HepG2 (cell line): Measurements from ENCODE around the gene TRIM8. TPM values are rescaled to one million over a fixed set of nuclear protein-coding genes. Genes with fewer than 3 reads are reported as not detected.
A peak's percentile ranks its signal among the peaks of the same experiment; 100 is the strongest.

ENCODE experiments used
- ATAC-seq: fragments of 200-7000 bp; cut with Tn5 transposase; 3 replicates; pipeline ENCODE4 v1.9.1; 2020; ENCODE audit warnings: mild to moderate bottlenecking, moderate library complexity
- BruUV-seq: library from RNA; stranded (reverse); fragments of 400-500 nt; replicated peaks from 2 replicates; lab custom pipeline; 2021; lab: Mats Ljungman, UMichigan
- CTCF ChIA-PET: fragments of 300-600 bp; formaldehyde crosslinking; extraction: SDS; loops from one replicate; lab custom pipeline; 2021; ENCODE audit warnings: low total read pairs, inconsistent platforms, low intra/inter-chr PET ratio; lab: Yijun Ruan, JAX
- POLR2A ChIA-PET: fragments of 350-600 bp; sonication (Branson Sonifier 250); formaldehyde crosslinking; loops from one replicate; lab custom pipeline; 2020; ENCODE audit warnings: antibody characterized with exemption, inconsistent platforms; lab: Yijun Ruan, JAX
- DNase-seq: peaks from one replicate; pipeline ENCODE4 v3.0.0-alpha.2; 2015; ENCODE audit warnings: low spot score
- FAIRE-seq: peaks from 3 replicates; lab custom pipeline; 2011; peaks lifted over from hg19 to GRCh38; lab: Jason Lieb, UNC
- H2AFZ ChIP-seq: one replicate; pipeline ENCODE4 v1.6.1; 2011; ENCODE audit warnings: low read length, inconsistent platforms
- H3K27ac ChIP-seq: fragments of 300-600 bp; 3 replicates; pipeline ENCODE4 v1.8.0; 2011; ENCODE audit warnings: mixed run types, mild to moderate bottlenecking, mixed read lengths, low read length, inconsistent platforms; ENCODE audit not compliant: insufficient read depth; ENCODE audit errors: extremely low read length
- H3K27me3 ChIP-seq, 2 experiments: fragments of 200-600 bp in 1 of 2; 2 replicates in 1 of 2; 3 replicates in 1 of 2; pipeline versions ENCODE4 v1.6.0 to v1.8.0; 2011; ENCODE audit warnings: low read length in 2 of 2, mild to moderate bottlenecking in 2 of 2, moderate library complexity in 2 of 2, inconsistent platforms in 1 of 2; ENCODE audit not compliant: insufficient read depth in 2 of 2, control insufficient read depth in 1 of 2
- H3K36me3 ChIP-seq, 2 experiments: fragments of 200-600 bp in 1 of 2; replicated peaks in 1 of 2; 2 replicates in 1 of 2; 3 replicates in 1 of 2; pipeline versions ENCODE4 v1.5.1 to v1.8.0; 2011; ENCODE audit warnings: low read length in 2 of 2, inconsistent platforms in 1 of 2; ENCODE audit not compliant: insufficient read depth in 2 of 2, control insufficient read depth in 1 of 2
- H3K4me1 ChIP-seq: 2 replicates; pipeline ENCODE4 v1.5.1; 2012; ENCODE audit warnings: low read length, inconsistent platforms; ENCODE audit not compliant: insufficient read depth
- H3K4me2 ChIP-seq: 2 replicates; pipeline ENCODE4 v1.6.0; 2011; ENCODE audit warnings: low read depth, low read length, inconsistent platforms
- H3K4me3 ChIP-seq, 3 experiments: fragments of 200-600 bp in 1 of 3; sonication (generic), shearing (Covaris generic) in 1 of 3; replicated peaks in 1 of 3; 2 replicates each; pipeline ENCODE4 v1.5.1; 2011 to 2016; ENCODE audit warnings: low read length in 3 of 3, inconsistent platforms in 2 of 3, low read depth in 2 of 3, mild to moderate bottlenecking in 2 of 3, control low read depth in 1 of 3, mixed read lengths in 1 of 3; ENCODE audit not compliant: insufficient read depth in 1 of 3
- H3K79me2 ChIP-seq: one replicate; pipeline ENCODE4 v1.6.1; 2011; ENCODE audit warnings: low read length, inconsistent platforms; ENCODE audit not compliant: insufficient read depth
- H3K9ac ChIP-seq: 2 replicates; pipeline ENCODE4 v1.6.0; 2011; ENCODE audit warnings: mild to moderate bottlenecking, low read depth, low read length, inconsistent platforms; ENCODE audit not compliant: insufficient read depth
- H3K9me3 ChIP-seq: 2 replicates; pipeline ENCODE4 v1.5.1; 2012; ENCODE audit warnings: mild to moderate bottlenecking, low read length
- H4K20me1 ChIP-seq: 2 replicates; pipeline ENCODE4 v1.6.0; 2011; ENCODE audit warnings: inconsistent platforms, mild to moderate bottlenecking, low read length, moderate library complexity; ENCODE audit not compliant: insufficient read depth
- GLMP ChIP-seq: sonication (generic); formaldehyde crosslinking; IDR thresholded peaks from 2 replicates; pipeline ENCODE4 v1.9.0; 2021; ENCODE audit warnings: missing genetic modification reagents, mild to moderate bottlenecking, borderline replicate concordance
- HIC2 ChIP-seq: sonication (generic); formaldehyde crosslinking; IDR thresholded peaks from 2 replicates; pipeline ENCODE4 v1.9.0; 2022; ENCODE audit warnings: low read depth, missing genetic modification reagents
- KDM2A ChIP-seq: sonication (generic); formaldehyde crosslinking; IDR thresholded peaks from 2 replicates; pipeline ENCODE4 v1.4.0; 2020; ENCODE audit warnings: low read depth, missing genetic modification reagents, borderline replicate concordance
- PHF8 ChIP-seq: sonication (generic); formaldehyde crosslinking; IDR thresholded peaks from 2 replicates; pipeline ENCODE4 v1.5.0; 2020; ENCODE audit warnings: missing genetic modification reagents
- SIN3A ChIP-seq: IDR thresholded peaks from 2 replicates; pipeline ENCODE4 v1.6.1; 2011; ENCODE audit warnings: low read depth, mild to moderate bottlenecking, control low read depth, low read length, borderline replicate concordance
- TFAP4 ChIP-seq: sonication (generic); IDR thresholded peaks from 2 replicates; pipeline ENCODE4 v1.6.1; 2016; ENCODE audit warnings: low read depth, borderline replicate concordance
- ZBTB3 ChIP-seq: sonication (generic); formaldehyde crosslinking; IDR thresholded peaks from 2 replicates; pipeline ENCODE4 v1.4.0; 2020; ENCODE audit warnings: low read depth, mild to moderate bottlenecking, moderate library complexity, missing genetic modification reagents, borderline replicate concordance
- ZBTB42 ChIP-seq: sonication (generic); formaldehyde crosslinking; IDR thresholded peaks from 2 replicates; pipeline ENCODE4 v1.5.0; 2020; ENCODE audit warnings: mild to moderate bottlenecking, missing genetic modification reagents
- ZBTB44 ChIP-seq: sonication (generic); formaldehyde crosslinking; IDR thresholded peaks from 2 replicates; pipeline ENCODE4 v1.4.0; 2020; ENCODE audit warnings: missing genetic modification reagents
- ZNF431 ChIP-seq: sonication (generic); formaldehyde crosslinking; IDR thresholded peaks from 2 replicates; pipeline ENCODE4 v1.9.0; 2022; ENCODE audit warnings: missing genetic modification reagents, low read depth, mild to moderate bottlenecking, borderline replicate concordance
- ZNF503 ChIP-seq: sonication (generic); formaldehyde crosslinking; IDR thresholded peaks from 2 replicates; pipeline ENCODE4 v1.4.0; 2020; ENCODE audit warnings: missing genetic modification reagents
- ZNF570 ChIP-seq: sonication (generic); formaldehyde crosslinking; IDR thresholded peaks from 2 replicates; pipeline ENCODE4 v1.4.0; 2020; ENCODE audit warnings: mild to moderate bottlenecking, missing genetic modification reagents, borderline replicate concordance
- ZNF589 ChIP-seq: sonication (generic); formaldehyde crosslinking; conservative IDR thresholded peaks from 2 replicates; pipeline ENCODE4 v1.8.0; 2022; ENCODE audit warnings: mild to moderate bottlenecking, moderate library complexity, missing genetic modification reagents
- ZNF724P ChIP-seq: sonication (generic); formaldehyde crosslinking; IDR thresholded peaks from 2 replicates; pipeline ENCODE4 v1.8.0; 2022; ENCODE audit warnings: missing genetic modification reagents, borderline replicate concordance
- ZNF772 ChIP-seq: sonication (generic); formaldehyde crosslinking; IDR thresholded peaks from 2 replicates; pipeline ENCODE4 v1.5.0; 2020; ENCODE audit warnings: mild to moderate bottlenecking, missing genetic modification reagents
- WGBS: methylation state at CpG from one replicate; pipeline ENCODE4 v1.1.6; 2017; ENCODE audit warnings: low lambda C conversion rate; 5-methylcytosine and 5-hydroxymethylcytosine counted together
- in situ Hi-C: cut with HindIII; loops from 2 replicates; pipeline ENCODE4 v1.10.0; 2017; ENCODE audit warnings: low pct_unique_long_range_greater_than_20kb; ENCODE audit not compliant: extremely low pct_ligation_motif_present
- intact Hi-C: fragments of 100-400 bp; cut with micrococcal nuclease; formaldehyde crosslinking; loops from one replicate; pipeline ENCODE4 v1.10.0; 2022; ENCODE audit not compliant: unreplicated experiment
- polyA plus RNA-seq, 8 experiments: library from polyadenylated mRNA; depleted of rRNA in 3 of 8; stranded (reverse) in 7 of 8; unstranded in 1 of 8; fragments of >200 nt; fragmentation: Illumina TruSeq in 4 of 8; extraction: Trizol in 4 of 8; gene quantifications; 2 replicates each; pipeline versions ENCODE4 v1.2.1 to v1.2.3, GENCODE V29; 2011 to 2016; ENCODE audit warnings: low read depth in 4 of 8, missing spikeins in 1 of 8, mixed read lengths in 1 of 8; ENCODE audit not compliant: insufficient read depth in 1 of 8
- total RNA-seq, 5 experiments: library from RNA; depleted of rRNA; stranded (reverse); fragments of >200 nt; fragmentation: Illumina TruSeq; extraction: Trizol; gene quantifications; 2 replicates each; pipeline ENCODE4 v1.2.3, GENCODE V29; 2016; ENCODE audit warnings: low read depth in 1 of 5

Gene TRIM8
- total and polyA plus RNA-seq, 2 of the 13 experiments (the other 11 are each of a cell fraction or from before 2014, with no cell fraction given): 38.9 to 66.5 TPM

GRCh38 chr10:102673819-102674511 lies 29.7 kb downstream of the TRIM8 start:
- Histone ChIP-seq H3K4me1 (peaks cover 100% of the 10 kb centered on the region), H3K4me3 (peak overlapping the region; percentile 47 to 69 (median 48)), H3K9me3 (no peaks in the 10 kb centered on the region), H3K36me3 (no peaks in the 10 kb centered on the region), H4K20me1 (no peaks in the 10 kb centered on the region), H3K79me2 (no peaks in the 10 kb centered on the region), H2AFZ (no peak overlapping the region), H3K27ac (no peak overlapping the region), H3K4me2 (peak overlapping the region; percentile 82), H3K27me3 (no peaks in the 10 kb centered on the region), H3K9ac (0 out of 2 replicates have a peak overlapping the region, but pooled peaks have one; percentile 26)
- BruUV-seq: no TSS peak
- DNase-seq: peak; percentile 60
- ChIA-PET CTCF (no interaction called here), POLR2A (interaction anchor here (0.7 to 2.5 kb wide), 7 partner anchors 11 to 46 kb away, joined by 3 to 12 read pairs (median 9); no protein-coding TSS in a partner anchor)
- in situ Hi-C loops: no loop called here
- peak; percentile 10; the same call in 2 of the 3 replicates for ATAC-seq
- 7% methylated on average over 17 of the region's 19 CpGs for WGBS
- intact Hi-C loops: no loop called here
- no peak for FAIRE-seq
- 0 out of 2 replicates have a peak, but pooled peaks have one; percentile 42 for TF ChIP-seq SIN3A
- no peak for TF ChIP-seq ZNF431 (CRISPR knock-in tag)
- 0 out of 2 replicates have a peak, but pooled peaks have one; percentile 6 for TF ChIP-seq PHF8 (CRISPR knock-in tag)
- TF ChIP-seq HIC2 (CRISPR knock-in tag): no peak
- TF ChIP-seq ZBTB42: no peak
- TF ChIP-seq ZNF503 (CRISPR knock-in tag): no peak
- TF ChIP-seq ZBTB3 (CRISPR knock-in tag): no peak
- no peak for TF ChIP-seq ZNF570 (CRISPR knock-in tag)
- no peak for TF ChIP-seq ZBTB44
- no peak for TF ChIP-seq ZNF724P
- no peak for TF ChIP-seq GLMP (CRISPR knock-in tag)
- peak; percentile 72; the same call in 1 of the 2 replicates for TF ChIP-seq TFAP4
- TF ChIP-seq ZNF772 (CRISPR knock-in tag): no peak
- no peak for TF ChIP-seq KDM2A (CRISPR knock-in tag)
- no peak for TF ChIP-seq ZNF589
